22Rv1 (cell line): Measurements from ENCODE around the gene KCNQ1.

Experiments used
- ZFX ChIP-seq: fragments of 450-650 bp; IDR thresholded peaks from 2 replicates; pipeline ENCODE4 v1.6.1; 2017; ENCODE audit warnings: antibody characterized with exemption, borderline replicate concordance
- TF ChIP-seq, protein P1 (sequence below): fragments of 450-650 bp; IDR thresholded peaks from 2 replicates; pipeline ENCODE4 v1.5.1; 2017; ENCODE audit warnings: mild to moderate bottlenecking

DNA sequence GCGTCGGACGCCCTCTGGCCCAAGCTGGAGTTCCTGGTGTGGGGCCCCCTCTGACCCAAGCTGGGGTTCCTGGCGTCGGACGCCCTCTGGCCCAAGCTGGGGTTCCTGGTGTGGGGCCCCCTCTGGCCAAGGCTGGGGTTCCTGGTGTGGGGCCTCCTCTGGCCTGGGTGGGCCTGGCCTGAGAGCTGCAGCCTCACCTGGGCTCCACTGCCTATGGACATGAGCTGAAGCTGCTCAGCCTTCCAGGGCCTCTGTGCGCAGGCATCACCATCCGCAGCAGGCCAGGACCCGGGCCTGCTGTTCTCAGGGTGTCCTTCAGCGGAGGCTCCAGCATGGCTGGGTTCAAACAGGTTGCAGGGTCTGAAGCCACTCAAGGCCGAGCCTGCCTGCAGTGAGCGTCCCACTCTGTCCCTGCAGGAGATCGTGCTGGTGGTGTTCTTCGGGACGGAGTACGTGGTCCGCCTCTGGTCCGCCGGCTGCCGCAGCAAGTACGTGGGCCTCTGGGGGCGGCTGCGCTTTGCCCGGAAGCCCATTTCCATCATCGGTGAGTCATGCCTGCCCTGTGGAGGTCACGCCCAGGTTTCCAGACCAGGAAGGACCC lies 125.5 kb downstream of the KCNQ1 start:
- no peak for TF ChIP-seq ZFX
- TF ChIP-seq, protein P1, sequence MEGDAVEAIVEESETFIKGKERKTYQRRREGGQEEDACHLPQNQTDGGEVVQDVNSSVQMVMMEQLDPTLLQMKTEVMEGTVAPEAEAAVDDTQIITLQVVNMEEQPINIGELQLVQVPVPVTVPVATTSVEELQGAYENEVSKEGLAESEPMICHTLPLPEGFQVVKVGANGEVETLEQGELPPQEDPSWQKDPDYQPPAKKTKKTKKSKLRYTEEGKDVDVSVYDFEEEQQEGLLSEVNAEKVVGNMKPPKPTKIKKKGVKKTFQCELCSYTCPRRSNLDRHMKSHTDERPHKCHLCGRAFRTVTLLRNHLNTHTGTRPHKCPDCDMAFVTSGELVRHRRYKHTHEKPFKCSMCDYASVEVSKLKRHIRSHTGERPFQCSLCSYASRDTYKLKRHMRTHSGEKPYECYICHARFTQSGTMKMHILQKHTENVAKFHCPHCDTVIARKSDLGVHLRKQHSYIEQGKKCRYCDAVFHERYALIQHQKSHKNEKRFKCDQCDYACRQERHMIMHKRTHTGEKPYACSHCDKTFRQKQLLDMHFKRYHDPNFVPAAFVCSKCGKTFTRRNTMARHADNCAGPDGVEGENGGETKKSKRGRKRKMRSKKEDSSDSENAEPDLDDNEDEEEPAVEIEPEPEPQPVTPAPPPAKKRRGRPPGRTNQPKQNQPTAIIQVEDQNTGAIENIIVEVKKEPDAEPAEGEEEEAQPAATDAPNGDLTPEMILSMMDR: no peak
